IPS-18c (cell line): Measurements from ENCODE around the gene TERT.
"Not testable (repeated sequence)": the region's sequence is repeated elsewhere in the genome, so short reads cannot be mapped to it uniquely, and the experiment has no call there.

ENCODE experiments used
- H3K4me3 ChIP-seq: 2 replicates; pipeline ENCODE4 v1.7.0; 2013; ENCODE audit warnings: low read depth, mild to moderate bottlenecking, low read length, moderate library complexity; ENCODE audit not compliant: insufficient read depth
- H3K9me3 ChIP-seq: one replicate; pipeline ENCODE4 v1.6.1; 2013; ENCODE audit warnings: mild to moderate bottlenecking, low read length, moderate library complexity; ENCODE audit not compliant: control insufficient read depth, insufficient read depth

Gene TERT

GRCh38 chr5:1289559-1289958 is 5.3 kb downstream of the TERT start:
- H3K4me3 ChIP-seq, H3K9me3 ChIP-seq: not testable (repeated sequence)

DNA sequence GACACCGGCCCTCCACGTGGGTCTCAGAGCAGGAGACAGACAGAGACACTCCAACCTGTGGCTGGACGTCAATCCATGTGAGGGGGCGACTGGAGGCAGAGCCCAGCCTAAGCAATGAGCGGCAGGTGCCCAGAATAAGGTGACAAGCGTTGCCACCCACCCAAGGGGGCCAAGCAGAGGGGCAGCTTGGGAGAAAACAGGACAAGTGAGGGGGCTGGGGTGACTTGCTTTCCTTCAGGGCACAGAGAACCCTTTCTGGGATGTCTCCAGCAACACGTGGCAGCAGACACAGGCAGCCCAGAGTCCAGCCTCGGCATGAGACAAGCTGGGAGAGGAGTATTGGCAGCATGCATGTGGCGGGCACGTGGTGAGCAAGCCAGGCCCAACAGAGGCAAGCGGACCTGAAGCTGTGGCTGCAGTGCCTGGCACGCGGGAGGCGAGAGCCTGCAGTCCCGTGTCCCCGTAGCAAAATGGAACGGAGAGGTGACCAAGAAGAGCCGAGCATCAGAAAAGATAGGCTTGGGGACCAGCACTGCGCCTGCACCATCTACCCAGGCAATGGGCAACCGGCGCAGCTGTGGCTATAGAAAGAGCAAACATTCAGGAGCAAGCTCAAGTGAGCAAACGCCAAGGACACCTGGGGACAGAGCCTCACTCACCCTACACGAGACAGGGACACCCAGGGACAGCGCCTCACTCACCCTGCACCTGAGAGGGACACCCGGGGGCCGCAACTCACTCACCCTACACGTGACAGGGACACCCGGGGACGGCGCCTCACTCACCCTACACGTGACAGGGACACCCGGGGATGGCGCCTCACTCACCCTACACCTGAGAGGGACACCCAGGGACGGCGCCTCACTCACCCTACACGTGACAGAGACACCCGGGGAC is 6.2 kb downstream of the TERT start:
- no peaks in the 10 kb centered on the region for H3K9me3 ChIP-seq
- no peak overlapping the region for H3K4me3 ChIP-seq

- Histone ChIP-seq H3K9me3 (no peaks in the 10 kb centered on the region), H3K4me3 (no peak overlapping the region)
These were observed 9.0 kb downstream of the TERT start for GRCh38 chr5:1285883-1286291.

DNA sequence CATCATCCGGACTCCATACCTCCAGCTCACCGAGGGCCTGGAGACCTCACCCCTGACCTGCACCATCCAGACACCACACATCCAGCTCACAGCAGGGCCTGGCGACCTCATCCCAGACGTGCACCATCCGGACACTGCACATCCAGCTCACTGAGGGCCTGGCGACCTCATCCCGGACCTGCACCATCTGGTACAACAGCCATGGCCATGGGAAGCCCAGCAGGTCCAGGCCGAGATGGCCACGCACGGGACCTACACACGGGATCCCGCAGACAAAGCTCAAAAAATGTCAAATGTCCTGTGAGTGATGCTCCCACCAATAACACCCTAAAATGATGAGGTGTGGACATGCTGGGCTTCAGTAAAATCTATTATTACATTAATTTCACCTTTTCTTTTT is 9.7 kb downstream of the TERT start:
- no peaks in the 10 kb centered on the region for H3K9me3 ChIP-seq
- H3K4me3 ChIP-seq: no peak overlapping the region

DNA sequence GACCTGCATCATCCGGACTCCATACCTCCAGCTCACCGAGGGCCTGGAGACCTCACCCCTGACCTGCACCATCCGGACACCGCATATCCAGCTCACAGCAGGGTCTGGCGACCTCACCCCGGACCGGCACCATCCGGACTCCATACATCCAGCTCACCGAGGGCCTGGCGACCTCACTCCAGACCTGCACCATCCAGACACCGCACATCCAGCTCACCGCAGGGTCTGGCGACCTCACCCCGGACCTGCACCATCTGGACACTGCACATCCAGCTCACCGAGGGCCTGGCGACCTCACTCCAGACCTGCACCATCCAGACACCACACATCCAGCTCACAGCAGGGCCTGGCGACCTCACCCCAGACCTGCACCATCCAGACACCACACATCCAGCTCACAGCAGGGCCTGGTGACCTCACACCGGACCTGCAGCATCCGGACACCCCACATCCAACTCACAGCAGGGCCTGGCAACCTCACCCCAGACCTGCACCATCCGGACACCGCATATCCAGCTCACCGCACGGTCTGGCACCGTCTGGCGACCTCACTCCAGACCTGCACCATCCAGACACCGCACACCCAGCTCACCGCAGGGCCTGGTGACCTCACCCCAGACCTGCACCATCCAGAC is 10.4 kb downstream of the TERT start:
- not testable (repeated sequence) for H3K9me3 ChIP-seq, H3K4me3 ChIP-seq

DNA sequence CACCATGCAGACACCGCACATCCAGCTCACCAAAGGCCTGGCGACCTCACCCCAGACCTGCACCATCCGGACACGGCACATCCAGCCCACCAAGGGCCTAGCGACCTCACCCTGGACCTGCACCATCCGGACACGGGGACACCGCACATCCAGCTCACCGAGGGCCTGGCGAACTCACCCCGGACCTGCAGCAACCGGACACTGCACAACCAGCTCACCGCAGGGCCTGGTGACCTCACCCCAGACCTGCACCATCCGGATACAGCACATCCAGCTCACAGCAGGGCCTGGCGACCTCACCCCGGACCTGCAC is 11.2 kb downstream of the TERT start:
- H3K4me3 ChIP-seq, H3K9me3 ChIP-seq: not testable (repeated sequence)

- not testable (repeated sequence) for H3K4me3 ChIP-seq, H3K9me3 ChIP-seq
These were observed 11.7 kb downstream of the TERT start for GRCh38 chr5:1282993-1283728.

GRCh38 chr5:1282131-1282992 is 12.5 kb downstream of the TERT start:
- Histone ChIP-seq H3K9me3 (no peaks in the 10 kb centered on the region), H3K4me3 (no peak overlapping the region)

DNA sequence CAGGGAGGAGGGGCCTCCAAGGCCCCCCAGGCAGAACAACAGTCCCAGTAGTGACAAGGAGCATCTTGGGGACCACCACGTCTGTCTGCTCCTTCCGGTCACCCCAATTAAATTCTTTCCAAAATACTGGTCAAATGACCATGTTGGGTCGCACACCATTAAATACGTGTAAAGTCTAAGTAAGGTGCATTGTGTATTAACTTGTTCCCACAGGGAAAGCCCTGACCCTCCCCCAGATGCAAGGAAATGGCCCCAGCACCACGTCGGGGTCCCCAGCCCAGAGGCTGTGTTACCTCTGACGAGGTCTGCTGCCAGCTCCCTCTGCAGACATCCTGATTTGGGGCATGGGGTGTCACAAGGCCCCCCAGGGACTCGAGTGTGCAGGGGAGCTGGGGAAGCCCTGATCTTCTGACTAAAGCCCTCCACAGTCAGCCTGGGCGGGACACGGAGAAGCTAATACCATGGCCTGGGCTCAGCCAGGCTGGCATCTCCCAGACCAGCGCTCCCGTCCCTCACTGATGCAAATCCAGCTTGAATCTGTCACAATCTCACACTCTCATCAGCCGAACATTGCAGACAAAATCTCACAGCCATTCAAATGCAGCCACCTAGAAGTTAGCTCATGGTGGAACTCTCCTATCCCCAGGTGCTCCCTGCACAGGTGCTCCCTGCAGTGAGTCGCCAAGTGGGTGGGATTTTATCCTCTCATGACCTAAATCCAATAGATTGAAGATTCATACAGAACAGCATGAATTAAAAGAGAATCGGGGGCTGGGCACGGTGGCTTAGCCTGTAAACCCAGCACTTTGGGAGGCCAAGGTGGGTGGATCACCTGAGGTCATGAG is 13.6 kb downstream of the TERT start:
- Histone ChIP-seq H3K4me3 (no peak overlapping the region), H3K9me3 (no peaks in the 10 kb centered on the region)

DNA sequence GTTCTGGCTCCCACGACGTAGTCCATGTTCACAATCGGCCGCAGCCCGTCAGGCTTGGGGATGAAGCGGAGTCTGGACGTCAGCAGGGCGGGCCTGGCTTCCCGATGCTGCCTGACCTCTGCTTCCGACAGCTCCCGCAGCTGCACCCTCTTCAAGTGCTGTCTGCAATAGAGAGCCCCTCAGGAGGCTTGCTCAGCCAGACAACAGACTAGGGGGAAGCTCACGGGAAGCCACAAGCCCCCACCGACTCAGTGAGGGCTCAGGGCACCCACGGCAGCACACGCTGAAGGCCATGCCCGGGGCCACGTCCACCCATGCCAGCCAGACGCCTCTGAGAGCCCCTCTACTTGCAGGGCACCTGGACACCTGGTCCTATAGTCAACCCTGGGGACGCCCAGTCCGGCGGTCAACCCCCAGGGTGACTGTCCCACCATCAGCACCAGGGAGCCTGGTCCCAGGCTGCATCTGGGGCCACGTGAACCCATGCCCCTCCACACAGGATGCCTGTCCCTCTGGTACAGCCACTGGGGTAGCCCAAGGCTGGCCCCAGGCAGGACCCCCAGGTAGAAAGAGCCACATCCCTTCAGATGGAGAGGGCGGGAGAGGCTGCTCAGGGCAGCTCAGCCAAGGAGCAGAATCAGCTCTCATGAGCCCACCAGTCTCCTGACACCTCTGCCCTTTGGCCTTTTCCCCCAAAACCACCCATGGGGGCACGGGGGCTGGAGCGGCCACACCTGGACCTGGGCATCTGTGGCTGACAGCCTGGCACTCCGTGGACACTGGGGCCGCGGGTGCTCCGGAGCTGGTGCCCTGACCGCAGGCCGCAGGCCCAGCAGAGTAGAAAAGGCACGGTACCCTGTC is 14.5 kb downstream of the TERT start:
- Histone ChIP-seq H3K4me3 (no peak overlapping the region), H3K9me3 (no peaks in the 10 kb centered on the region)

GRCh38 chr5:1279443-1280151 is 15.3 kb downstream of the TERT start:
- Histone ChIP-seq H3K9me3 (no peaks in the 10 kb centered on the region), H3K4me3 (no peak overlapping the region)

DNA sequence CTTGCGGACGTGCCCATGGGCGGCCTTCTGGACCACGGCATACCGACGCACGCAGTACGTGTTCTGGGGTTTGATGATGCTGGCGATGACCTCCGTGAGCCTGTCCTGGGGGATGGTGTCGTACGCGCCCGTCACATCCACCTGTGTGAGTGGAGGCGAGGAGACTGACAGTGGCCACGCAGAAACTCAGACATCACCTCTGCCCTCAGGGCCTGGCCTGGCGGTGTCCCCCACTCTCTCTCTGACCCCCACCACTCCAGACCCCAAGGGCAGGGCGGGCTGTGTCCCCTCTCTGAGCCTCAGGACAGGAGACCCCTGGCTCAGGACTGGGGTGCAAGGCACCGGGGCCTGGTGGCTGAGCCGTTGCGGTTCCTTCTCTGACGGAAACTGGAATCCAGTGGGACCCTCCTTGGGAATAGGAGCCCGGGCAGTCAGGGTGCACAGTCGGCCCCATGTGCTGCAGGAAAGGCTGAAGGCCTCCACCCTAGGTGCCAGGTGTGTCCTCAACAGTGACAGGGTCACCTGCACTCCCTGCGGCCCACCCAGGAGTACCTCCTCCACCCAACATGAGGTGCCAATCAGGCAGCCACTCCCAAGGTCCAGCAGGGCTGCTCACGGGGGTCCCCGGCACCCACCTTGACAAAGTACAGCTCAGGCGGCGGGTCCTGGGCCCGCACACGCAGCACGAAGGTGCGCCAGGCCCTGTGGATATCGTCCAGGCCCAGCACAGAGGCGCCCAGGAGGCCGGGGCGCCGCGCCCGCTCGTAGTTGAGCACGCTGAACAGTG is 16.0 kb downstream of the TERT start:
- no peak overlapping the region for H3K4me3 ChIP-seq
- no peaks in the 10 kb centered on the region for H3K9me3 ChIP-seq

DNA sequence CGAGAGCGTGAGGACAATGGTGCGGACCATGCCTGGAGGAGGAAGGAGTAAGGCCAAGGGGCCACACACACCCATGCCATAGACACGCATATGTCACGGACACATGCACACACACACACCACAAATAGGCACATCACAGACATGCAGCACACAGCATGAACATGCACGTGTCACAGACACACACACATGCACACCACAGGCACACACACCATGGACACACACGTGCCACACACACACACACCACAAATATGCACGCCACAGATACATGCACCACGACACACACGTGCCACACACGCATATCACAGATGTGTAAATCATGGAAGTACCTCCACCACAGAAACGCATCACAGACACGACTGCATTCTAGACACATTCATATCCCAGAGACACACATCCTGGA is 16.7 kb downstream of the TERT start:
- Histone ChIP-seq H3K4me3 (no peak overlapping the region), H3K9me3 (no peaks in the 10 kb centered on the region)

DNA sequence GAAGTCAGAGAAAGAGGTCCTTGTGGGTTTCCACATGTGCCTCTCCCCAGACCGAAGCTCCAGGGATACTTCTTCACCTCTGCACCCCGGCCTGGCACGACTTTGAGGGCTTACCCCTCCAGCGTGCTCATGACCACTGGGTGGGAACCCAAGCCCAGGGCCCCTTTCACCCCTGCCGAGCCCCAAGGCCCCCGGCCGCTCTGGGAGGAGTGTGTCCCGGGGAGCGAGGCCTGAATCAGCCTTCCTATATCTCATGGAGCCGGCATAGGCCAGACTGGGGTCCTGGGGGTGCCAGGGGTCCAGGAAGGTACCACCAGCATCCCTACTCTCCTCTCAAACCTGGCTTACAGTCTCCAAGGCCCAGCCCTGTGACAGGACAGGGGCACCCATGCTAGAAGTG is 17.1 kb downstream of the TERT start:
- H3K9me3 ChIP-seq: no peaks in the 10 kb centered on the region
- no peak overlapping the region for H3K4me3 ChIP-seq

DNA sequence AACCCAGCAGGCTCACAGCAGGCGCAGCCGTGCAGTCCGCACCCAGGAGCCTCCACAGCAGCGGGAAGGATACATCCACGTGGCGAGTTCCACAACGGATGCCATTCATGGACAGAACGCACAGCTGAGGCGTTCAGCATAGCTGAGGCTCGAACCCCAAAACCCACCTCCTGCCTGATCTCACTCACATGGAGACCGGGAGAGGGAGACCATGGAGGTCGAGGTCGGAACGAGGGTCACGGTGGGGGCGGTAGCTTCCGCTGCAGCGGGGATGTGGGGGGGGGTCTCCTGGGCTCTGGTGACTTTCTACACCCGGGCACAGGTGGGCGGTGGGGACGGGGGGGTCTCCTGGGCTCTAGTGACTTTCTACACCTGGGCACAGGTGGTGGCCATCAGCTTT is 17.5 kb downstream of the TERT start:
- no peak overlapping the region for H3K4me3 ChIP-seq
- H3K9me3 ChIP-seq: no peaks in the 10 kb centered on the region
